Endothelial cell of umbilical vein (primary cell): ENCODE data around the gene ATP13A3. TPM values are rescaled to one million over a fixed set of nuclear protein-coding genes. Genes with fewer than 3 reads are reported as not detected.
"Not testable (repeated sequence)": the region's sequence is repeated elsewhere in the genome, so short reads cannot be mapped to it uniquely, and the experiment has no call there.

ENCODE experiments used
- BruUV-seq: library from RNA; stranded (reverse); fragments of 400-500 nt; replicated peaks from 2 replicates; lab custom pipeline; 2021; lab: Mats Ljungman, UMichigan
- CTCF ChIA-PET: fragments of 300-600, 350-600 bp; sonication (Branson Sonifier 250); formaldehyde crosslinking; loops from one replicate; lab custom pipeline; 2021; ENCODE audit warnings: antibody characterized with exemption, inconsistent platforms; lab: Charles Lee
- POLR2A ChIA-PET: fragments of 300-600, 350-600 bp; sonication (Branson Sonifier 250); formaldehyde crosslinking; loops from one replicate; lab custom pipeline; 2021; ENCODE audit warnings: antibody characterized with exemption, inconsistent platforms; lab: Charles Lee
- DNase-seq: peaks from one replicate; pipeline ENCODE4 v3.0.0-alpha.2; 2011; ENCODE audit warnings: low read depth, low spot score
- FAIRE-seq: peaks from 2 replicates; lab custom pipeline; 2011; peaks lifted over from hg19 to GRCh38; lab: Jason Lieb, UNC
- H2AFZ ChIP-seq: 2 replicates; pipeline ENCODE4 v1.6.0; 2012; ENCODE audit warnings: low read depth, low read length, control low read depth, inconsistent platforms
- H3K27ac ChIP-seq: 2 replicates; pipeline ENCODE4 v1.5.1; 2011; ENCODE audit warnings: low read depth, mild to moderate bottlenecking, control low read depth, low read length, moderate library complexity; ENCODE audit not compliant: insufficient read depth
- H3K27me3 ChIP-seq, 2 experiments: 2 replicates each; pipeline versions ENCODE4 v1.6.0 to v1.6.1; 2011; ENCODE audit warnings: low read length in 2 of 2, mixed read lengths in 1 of 2; ENCODE audit not compliant: control insufficient read depth in 2 of 2, insufficient read depth in 2 of 2
- H3K36me3 ChIP-seq, 2 experiments: 2 replicates in 1 of 2; 3 replicates in 1 of 2; pipeline ENCODE4 v1.5.1; 2011; ENCODE audit warnings: low read length in 2 of 2, mild to moderate bottlenecking in 1 of 2, moderate library complexity in 1 of 2; ENCODE audit not compliant: control insufficient read depth in 2 of 2, insufficient read depth in 2 of 2; ENCODE audit errors: extremely low read depth in 1 of 2
- H3K4me1 ChIP-seq: 3 replicates; pipeline ENCODE4 v1.5.1; 2011; ENCODE audit warnings: mild to moderate bottlenecking, low read length; ENCODE audit not compliant: control insufficient read depth, insufficient read depth; ENCODE audit errors: extremely low read depth
- H3K4me2 ChIP-seq: 2 replicates; pipeline ENCODE4 v1.6.1; 2011; ENCODE audit warnings: low read length, control low read depth, mixed read lengths; ENCODE audit not compliant: insufficient read depth
- H3K4me3 ChIP-seq, 3 experiments: fragments of 200-600 bp in 1 of 3; sonication (generic), shearing (Covaris generic) in 1 of 3; replicated peaks in 1 of 3; 2 replicates each; pipeline ENCODE4 v1.5.1; 2011 to 2016; ENCODE audit warnings: control low read depth in 3 of 3, low read length in 3 of 3, mild to moderate bottlenecking in 2 of 3, inconsistent platforms in 1 of 3, low read depth in 1 of 3, moderate library complexity in 1 of 3; ENCODE audit not compliant: insufficient read depth in 1 of 3
- H3K79me2 ChIP-seq: 2 replicates; pipeline ENCODE4 v1.6.0; 2012; ENCODE audit warnings: low read length, inconsistent platforms; ENCODE audit not compliant: control insufficient read depth, insufficient read depth
- H3K9ac ChIP-seq: replicated peaks from 2 replicates; pipeline ENCODE3; 2011; ENCODE audit warnings: low read length, control low read depth; ENCODE audit not compliant: insufficient read depth; ENCODE audit errors: extremely low read depth
- H3K9me1 ChIP-seq: replicated peaks from 3 replicates; pipeline ENCODE4 v1.6.0; 2011; ENCODE audit warnings: mild to moderate bottlenecking, low read length; ENCODE audit not compliant: control insufficient read depth, insufficient read depth; ENCODE audit errors: extremely low read depth
- H3K9me3 ChIP-seq: replicated peaks from 2 replicates; pipeline ENCODE4 v1.5.1; 2012; ENCODE audit warnings: low read length, inconsistent platforms; ENCODE audit not compliant: control insufficient read depth, insufficient read depth
- H4K20me1 ChIP-seq: replicated peaks from 2 replicates; pipeline ENCODE3; 2011; ENCODE audit warnings: mild to moderate bottlenecking, low read length; ENCODE audit not compliant: control insufficient read depth, insufficient read depth; ENCODE audit errors: extremely low read depth
- CTCF ChIP-seq, 2 donors: IDR thresholded peaks; 1 replicate in 1 of 2; 2 replicates in 1 of 2; pipeline ENCODE4 v1.5.1; 2011; ENCODE audit warnings: low read length in 2 of 2, mild to moderate bottlenecking in 2 of 2, moderate library complexity in 2 of 2, control low read depth in 1 of 2, inconsistent platforms in 1 of 2, low read depth in 1 of 2; ENCODE audit not compliant: insufficient read depth in 1 of 2; ENCODE audit errors: extremely low read depth in 1 of 2
- EZH2 ChIP-seq: IDR thresholded peaks from 2 replicates; pipeline ENCODE4 v1.6.1; 2012; ENCODE audit warnings: borderline replicate concordance, low read depth, mild to moderate bottlenecking, moderate library complexity, low read length, inconsistent platforms; ENCODE audit not compliant: severe bottlenecking
- FOS ChIP-seq: IDR thresholded peaks from 2 replicates; pipeline ENCODE4 v1.6.1; 2011; ENCODE audit warnings: mild to moderate bottlenecking, low read length, moderate library complexity, borderline replicate concordance; ENCODE audit not compliant: insufficient read depth
- GATA2 ChIP-seq: IDR thresholded peaks from 2 replicates; pipeline ENCODE4 v1.7.0; 2011; ENCODE audit warnings: low read depth, mild to moderate bottlenecking, moderate library complexity, mixed read lengths, low read length; ENCODE audit not compliant: insufficient read length, insufficient read depth
- JUN ChIP-seq: IDR thresholded peaks from 2 replicates; pipeline ENCODE4 v1.6.1; 2011; ENCODE audit warnings: borderline replicate concordance, low read depth; ENCODE audit not compliant: insufficient read length, insufficient read depth
- MAX ChIP-seq: IDR thresholded peaks from 2 replicates; pipeline ENCODE4 v1.6.1; 2011; ENCODE audit not compliant: insufficient read depth, insufficient read length
- MYC ChIP-seq: IDR thresholded peaks from one replicate; pipeline ENCODE4 v1.6.1; 2011; ENCODE audit warnings: mild to moderate bottlenecking, low read depth, low read length
- POLR2A ChIP-seq: IDR thresholded peaks from 2 replicates; pipeline ENCODE4 v1.6.1; 2012; ENCODE audit warnings: low read depth, mild to moderate bottlenecking, control low read depth, low read length
- POLR2AphosphoS5 ChIP-seq: IDR thresholded peaks from 2 replicates; pipeline ENCODE4 v1.6.1; 2012; ENCODE audit warnings: low read depth, mild to moderate bottlenecking, control low read depth, low read length, moderate library complexity; ENCODE audit not compliant: insufficient read depth
- dilution Hi-C: fragments of 300-500 bp; cut with MboI; formaldehyde crosslinking; loops from one replicate; pipeline ENCODE4 v1.15.0; 2019; ENCODE audit warnings: low sequenced_read_pairs; ENCODE audit not compliant: extremely low pct_ligation_motif_present
- intact Hi-C: fragments of 100-400 bp; cut with micrococcal nuclease; formaldehyde crosslinking; loops from one replicate; pipeline ENCODE4 v1.10.0; 2022
- polyA plus RNA-seq, 4 experiments: library from polyadenylated mRNA; depleted of rRNA in 3 of 4; stranded (reverse) in 3 of 4; unstranded in 1 of 4; fragments of >200 nt; gene quantifications; 2 replicates each; pipeline versions ENCODE4 v1.2.1 to v1.2.3, GENCODE V29; 2011 to 2012; ENCODE audit warnings: missing spikeins in 1 of 4
- total RNA-seq: library from RNA; stranded (reverse); gene quantifications from 2 replicates; pipeline ENCODE4 v1.2.3, GENCODE V29; 2021

ATP13A3 gene
- total and polyA plus RNA-seq, 2 donors (not counting 3 experiments of a cell fraction or from before 2014, with no cell fraction given) = 12.0 to 59.0 TPM

- Histone ChIP-seq H3K79me2 (no peaks in the 10 kb centered on the region), H3K9me3 (no peaks in the 10 kb centered on the region), H3K27me3 (no peaks in the 10 kb centered on the region), H3K27ac (no peak overlapping the region), H3K4me3 (no peak overlapping the region), H3K36me3 (no peaks in the 10 kb centered on the region), H3K4me2 (no peak overlapping the region), H2AFZ (no peak overlapping the region), H3K4me1 (peaks cover 3% of the 10 kb centered on the region), H3K9me1 (no peaks in the 10 kb centered on the region), H3K9ac (no peak overlapping the region), H4K20me1 (no peaks in the 10 kb centered on the region)
- ChIA-PET CTCF (interaction anchor here (0.6 to 1.0 kb wide), 2 partner anchors 59 to 94 kb away, joined by 3 read pairs; no protein-coding TSS in a partner anchor), POLR2A (no interaction called here)
- DNase-seq (no peak), FAIRE-seq (no peak)
- BruUV-seq = no TSS peak
- TF ChIP-seq EZH2 (no peak), POLR2A (no peak), POLR2AphosphoS5 (no peak), MYC (no peak), JUN (no peak), GATA2 (no peak), MAX (no peak), FOS (no peak), CTCF (IDR thresholded peaks at IDR 0.05; ENCODE audit: extremely low read depth in 1 of 2, insufficient read depth in 1 of 2, low read depth in 1 of 2, low read length in 2 of 2) (no peak)
- dilution Hi-C loops = no loop called here
- intact Hi-C loops = no loop called here
These were observed 13.4 kb upstream of the ATP13A3 start for GRCh38 chr3:194500198-194500597.

- H3K4me2 ChIP-seq, dilution Hi-C loops, FAIRE-seq, H3K9ac ChIP-seq, POLR2A ChIA-PET, H2AFZ ChIP-seq, H3K9me3 ChIP-seq, intact Hi-C loops, H3K79me2 ChIP-seq, H3K27me3 ChIP-seq, H3K9me1 ChIP-seq, DNase-seq, H3K27ac ChIP-seq, H3K4me1 ChIP-seq, H3K36me3 ChIP-seq, H3K4me3 ChIP-seq, BruUV-seq, H4K20me1 ChIP-seq: not testable (repeated sequence)
- CTCF ChIA-PET = interaction anchor here (1.2 to 1.7 kb wide), 3 partner anchors 27 to 134 kb away, joined by 4 read pairs; no protein-coding TSS in a partner anchor
These were observed 12.7 kb upstream of the ATP13A3 start for GRCh38 chr3:194499516-194499915.
